ENCODE data around the gene LARP6.

Gene LARP6

GRCh38 chr15:70791259-70791658 lies 62.7 kb downstream of the LARP6 start:
- Histone ChIP-seq H3K36me3 (replicated peaks; ENCODE audit: low read depth, low read length) (no peaks in the 10 kb centered on the region), H4K20me1 (ENCODE audit: insufficient read depth, low read length) (no peaks in the 10 kb centered on the region), H3K27ac (ENCODE audit: low read length) (no peak overlapping the region), H3K4me3 (ENCODE audit: low read length) (no peak overlapping the region), H3K27me3 (ENCODE audit: low read depth, low read length) (peaks cover 13% of the 10 kb centered on the region), H3K4me2 (ENCODE audit: low read length) (no peak overlapping the region), H2AFZ (ENCODE audit: low read depth, low read length) (no peak overlapping the region), H3K9ac (ENCODE audit: low read length) (no peak overlapping the region), H3K4me1 (ENCODE audit: low read length) (no peaks in the 10 kb centered on the region), H3K79me2 (ENCODE audit: low read length) (no peaks in the 10 kb centered on the region), H3K9me3 (ENCODE audit: insufficient read depth, low read length) (no peaks in the 10 kb centered on the region)
- TF ChIP-seq EZH2phosphoT487 (IDR thresholded peaks at IDR 0.05; ENCODE audit: low read depth) (no peak), CTCF (IDR thresholded peaks at IDR 0.05; ENCODE audit: low read depth, low read length) (no peak)

GRCh38 chr15:70789213-70789612 lies 64.7 kb downstream of the LARP6 start:
- no peaks in the 10 kb centered on the region for H3K9me3 ChIP-seq (ENCODE audit: insufficient read depth, low read length)
- H4K20me1 ChIP-seq (ENCODE audit: insufficient read depth, low read length), result no peaks in the 10 kb centered on the region
- H3K4me3 ChIP-seq (ENCODE audit: low read length), result no peak overlapping the region
- H3K27ac ChIP-seq (ENCODE audit: low read length), result no peak overlapping the region
- no peaks in the 10 kb centered on the region for H3K79me2 ChIP-seq (ENCODE audit: low read length)
- H2AFZ ChIP-seq (ENCODE audit: low read depth, low read length), result no peak overlapping the region
- TF ChIP-seq EZH2phosphoT487 (IDR thresholded peaks at IDR 0.05; ENCODE audit: low read depth) (no peak), CTCF (IDR thresholded peaks at IDR 0.05; ENCODE audit: low read depth, low read length) (no peak)
- no peaks in the 10 kb centered on the region for H3K4me1 ChIP-seq (ENCODE audit: low read length)
- no peak overlapping the region for H3K4me2 ChIP-seq (ENCODE audit: low read length)
- no peaks in the 10 kb centered on the region for H3K36me3 ChIP-seq (replicated peaks; ENCODE audit: low read depth, low read length)
- no peak overlapping the region for H3K9ac ChIP-seq (ENCODE audit: low read length)
- H3K27me3 ChIP-seq (ENCODE audit: low read depth, low read length), result peaks cover 19% of the 10 kb centered on the region

DNA sequence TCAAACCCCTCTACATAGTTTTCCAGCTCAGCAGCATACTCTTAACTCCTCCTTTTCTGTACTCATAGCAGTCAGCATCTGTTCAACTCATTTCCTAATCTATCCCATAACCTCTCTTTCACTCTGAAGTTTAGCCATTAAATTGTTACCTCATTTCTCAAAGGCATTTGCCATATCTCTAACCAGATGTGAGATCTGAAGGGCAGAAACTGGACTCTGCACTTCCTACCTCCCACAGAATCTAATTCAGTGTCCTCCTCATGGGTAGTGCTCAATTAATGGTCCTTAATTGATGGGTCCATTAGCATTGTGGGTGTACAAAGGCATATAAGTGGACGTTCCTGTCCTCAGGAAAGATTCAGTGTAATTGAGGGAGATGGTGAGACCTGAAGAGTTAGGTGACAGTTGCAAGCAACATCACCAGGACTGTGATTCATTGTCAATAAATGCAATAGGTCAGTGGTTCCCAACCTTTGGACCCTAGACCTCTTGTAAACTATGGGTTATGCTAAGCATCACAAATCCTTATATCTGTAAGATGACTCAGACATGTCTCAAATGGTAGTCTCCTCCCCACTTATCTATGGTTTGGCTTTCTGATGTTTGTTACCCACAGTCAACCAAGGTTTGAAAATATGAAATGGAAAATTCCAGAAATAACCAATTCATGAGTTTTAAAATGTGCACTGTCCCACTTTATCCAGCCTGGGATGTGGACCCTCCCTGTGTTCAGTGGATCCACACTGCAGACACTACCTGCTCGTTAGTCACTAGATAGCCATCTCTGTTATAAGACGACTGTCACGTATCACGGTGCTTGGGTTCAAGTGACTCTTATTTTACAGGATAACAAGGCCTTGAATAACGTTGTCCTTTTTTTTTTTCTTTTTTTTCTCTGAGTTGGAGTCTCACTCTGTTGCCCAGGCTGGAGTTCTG lies 65.6 kb downstream of the LARP6 start:
- H3K79me2 ChIP-seq (ENCODE audit: low read length), result no peaks in the 10 kb centered on the region
- no peak overlapping the region for H3K4me2 ChIP-seq (ENCODE audit: low read length)
- H3K27ac ChIP-seq (ENCODE audit: low read length), result no peak overlapping the region
- H3K9ac ChIP-seq (ENCODE audit: low read length), result no peak overlapping the region
- TF ChIP-seq CTCF (IDR thresholded peaks at IDR 0.05; ENCODE audit: low read depth, low read length) (no peak), EZH2phosphoT487 (IDR thresholded peaks at IDR 0.05; ENCODE audit: low read depth) (no peak)
- no peaks in the 10 kb centered on the region for H4K20me1 ChIP-seq (ENCODE audit: insufficient read depth, low read length)
- H3K4me3 ChIP-seq (ENCODE audit: low read length), result no peak overlapping the region
- H3K9me3 ChIP-seq (ENCODE audit: insufficient read depth, low read length), result no peaks in the 10 kb centered on the region
- no peaks in the 10 kb centered on the region for H3K36me3 ChIP-seq (replicated peaks; ENCODE audit: low read depth, low read length)
- peaks cover 19% of the 10 kb centered on the region for H3K27me3 ChIP-seq (ENCODE audit: low read depth, low read length)
- no peaks in the 10 kb centered on the region for H3K4me1 ChIP-seq (ENCODE audit: low read length)
- H2AFZ ChIP-seq (ENCODE audit: low read depth, low read length), result no peak overlapping the region

DNA sequence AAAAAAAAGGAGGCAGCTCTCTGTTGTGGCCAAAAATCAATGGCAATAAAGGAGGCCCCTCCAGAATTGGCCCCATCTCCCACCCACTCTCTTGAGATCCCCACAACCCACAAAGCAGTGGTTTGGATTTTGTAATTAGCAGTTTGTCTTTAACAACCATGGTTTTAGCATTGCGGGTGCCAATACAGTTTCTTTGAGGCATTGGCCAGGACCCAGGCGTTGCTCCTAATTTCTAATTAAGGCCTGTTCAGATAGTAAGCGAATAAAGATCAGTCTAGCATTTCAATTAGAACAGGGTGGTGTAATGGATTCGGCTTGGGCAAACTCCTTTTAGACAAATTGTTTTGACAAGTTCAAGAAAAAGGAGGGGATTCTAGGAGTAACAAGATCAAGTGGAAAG lies 67.0 kb downstream of the LARP6 start:
- H3K36me3 ChIP-seq (replicated peaks; ENCODE audit: low read depth, low read length), result no peaks in the 10 kb centered on the region
- H3K27me3 ChIP-seq (ENCODE audit: low read depth, low read length), result peaks cover 27% of the 10 kb centered on the region
- no peak overlapping the region for H3K9ac ChIP-seq (ENCODE audit: low read length)
- H4K20me1 ChIP-seq (ENCODE audit: insufficient read depth, low read length), result no peaks in the 10 kb centered on the region
- H3K4me3 ChIP-seq (ENCODE audit: low read length), result no peak overlapping the region
- no peak overlapping the region for H3K4me2 ChIP-seq (ENCODE audit: low read length)
- no peak overlapping the region for H2AFZ ChIP-seq (ENCODE audit: low read depth, low read length)
- no peak overlapping the region for H3K27ac ChIP-seq (ENCODE audit: low read length)
- H3K79me2 ChIP-seq (ENCODE audit: low read length), result no peaks in the 10 kb centered on the region
- no peaks in the 10 kb centered on the region for H3K9me3 ChIP-seq (ENCODE audit: insufficient read depth, low read length)
- H3K4me1 ChIP-seq (ENCODE audit: low read length), result no peaks in the 10 kb centered on the region
- TF ChIP-seq EZH2phosphoT487 (IDR thresholded peaks at IDR 0.05; ENCODE audit: low read depth) (no peak), CTCF (IDR thresholded peaks at IDR 0.05; ENCODE audit: low read depth, low read length) (no peak)
